Upper lobe of left lung (tissue), 4 donors: ENCODE data around the gene PRKD3.

Experiments used
- EP300 ChIP-seq, 4 donors: sonication (generic); formaldehyde crosslinking; IDR thresholded peaks; one replicate each; pipeline ENCODE4 v1.5.1; 2017; ENCODE audit warnings: antibody characterized with exemption in 4 of 4, control low read depth in 2 of 4
- POLR2A ChIP-seq, 4 donors: fragments of 450-650 bp; IDR thresholded peaks; one replicate each; pipeline ENCODE4 v1.5.1; 2016 to 2017; ENCODE audit warnings: antibody characterized with exemption in 4 of 4, mild to moderate bottlenecking in 2 of 4
- TF ChIP-seq, protein P1 (sequence below), 6 experiments: fragments of 450-650 bp in 4 of 6; fragments of 200-600 bp in 2 of 6; sonication (generic) in 2 of 6; IDR thresholded peaks; one replicate each; pipeline ENCODE4 v1.5.1; 2016 to 2019; ENCODE audit warnings: antibody characterized with exemption in 6 of 6

DNA sequence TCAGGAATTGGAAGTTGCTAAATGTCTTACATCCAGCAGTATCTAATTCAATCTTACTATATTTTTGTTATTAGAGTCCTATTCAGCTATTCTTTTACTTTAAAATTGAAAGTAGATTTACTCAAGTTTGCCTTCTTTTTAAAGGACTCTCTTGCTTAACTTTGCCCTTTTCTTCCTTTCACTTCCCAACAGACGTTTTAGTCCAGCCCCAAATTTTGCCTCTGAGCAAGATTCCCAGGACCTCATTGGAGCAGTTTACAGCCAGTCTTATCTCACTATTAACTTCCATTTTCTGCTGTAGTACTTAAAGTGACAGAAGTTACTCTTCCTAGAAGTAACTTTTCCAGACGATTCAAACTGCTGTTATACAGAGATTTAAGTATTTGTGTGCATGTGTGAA, 1.7 kb upstream of the PRKD3 start:
- TF ChIP-seq, protein P1, sequence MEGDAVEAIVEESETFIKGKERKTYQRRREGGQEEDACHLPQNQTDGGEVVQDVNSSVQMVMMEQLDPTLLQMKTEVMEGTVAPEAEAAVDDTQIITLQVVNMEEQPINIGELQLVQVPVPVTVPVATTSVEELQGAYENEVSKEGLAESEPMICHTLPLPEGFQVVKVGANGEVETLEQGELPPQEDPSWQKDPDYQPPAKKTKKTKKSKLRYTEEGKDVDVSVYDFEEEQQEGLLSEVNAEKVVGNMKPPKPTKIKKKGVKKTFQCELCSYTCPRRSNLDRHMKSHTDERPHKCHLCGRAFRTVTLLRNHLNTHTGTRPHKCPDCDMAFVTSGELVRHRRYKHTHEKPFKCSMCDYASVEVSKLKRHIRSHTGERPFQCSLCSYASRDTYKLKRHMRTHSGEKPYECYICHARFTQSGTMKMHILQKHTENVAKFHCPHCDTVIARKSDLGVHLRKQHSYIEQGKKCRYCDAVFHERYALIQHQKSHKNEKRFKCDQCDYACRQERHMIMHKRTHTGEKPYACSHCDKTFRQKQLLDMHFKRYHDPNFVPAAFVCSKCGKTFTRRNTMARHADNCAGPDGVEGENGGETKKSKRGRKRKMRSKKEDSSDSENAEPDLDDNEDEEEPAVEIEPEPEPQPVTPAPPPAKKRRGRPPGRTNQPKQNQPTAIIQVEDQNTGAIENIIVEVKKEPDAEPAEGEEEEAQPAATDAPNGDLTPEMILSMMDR (IDR thresholded peaks at IDR 0.05) = no peak
- no peak for TF ChIP-seq EP300 (IDR thresholded peaks at IDR 0.05)
- no peak for TF ChIP-seq POLR2A (IDR thresholded peaks at IDR 0.05)
